Measurements from ENCODE around the gene FAM184A. TPM values are rescaled to one million over a fixed set of nuclear protein-coding genes. Genes with fewer than 3 reads are reported as not detected.

Gene FAM184A

Small RNA genes lying within 50 kb of the gene (small RNA-seq; reads per million reads assigned to genes)
- 3.2 reads per million for gene MIR548B (ENCODE audit: insufficient read depth)
- not detected for gene RF00019 (ENCODE audit: insufficient read depth)

Data from neuronal stem cell (in vitro differentiated cells).